CD14-positive monocyte (primary cell): ENCODE measurements around the gene SYNRG. TPM values are rescaled to one million over a fixed set of nuclear protein-coding genes. Genes with fewer than 3 reads are reported as not detected.

Experiments
- DNase-seq, 3 donors: peaks; one replicate each; pipeline ENCODE4 v3.0.0-alpha.2; 2011 to 2022
- H2AFZ ChIP-seq: 2 replicates; pipeline ENCODE4 v1.6.0; 2012; ENCODE audit warnings: mild to moderate bottlenecking, low read depth, low read length, inconsistent platforms; ENCODE audit not compliant: insufficient read depth, poor library complexity, severe bottlenecking
- H3K27ac ChIP-seq, 2 donors: 1 replicate in 1 of 2; 2 replicates in 1 of 2; pipeline ENCODE4 v1.5.1; 2012 to 2013; ENCODE audit warnings: low read length in 2 of 2, control low read depth in 1 of 2, inconsistent platforms in 1 of 2, low read depth in 1 of 2, mild to moderate bottlenecking in 1 of 2
- H3K27me3 ChIP-seq, 2 donors: one replicate each; pipeline versions ENCODE4 v1.6.0 to v1.6.1; 2011 to 2013; ENCODE audit warnings: low read length in 2 of 2; ENCODE audit not compliant: control insufficient read depth in 2 of 2, insufficient read depth in 2 of 2
- H3K36me3 ChIP-seq, 2 donors: replicated peaks in 1 of 2; 1 replicate in 1 of 2; 2 replicates in 1 of 2; pipeline versions ENCODE4 v1.5.1 to v1.6.1; 2012 to 2013; ENCODE audit warnings: low read length in 2 of 2, control low read depth in 1 of 2, inconsistent platforms in 1 of 2, mild to moderate bottlenecking in 1 of 2; ENCODE audit not compliant: insufficient read depth in 2 of 2, control insufficient read depth in 1 of 2
- H3K4me1 ChIP-seq, 2 donors: 1 replicate in 1 of 2; 2 replicates in 1 of 2; pipeline versions ENCODE4 v1.5.1 to v1.6.1; 2012 to 2013; ENCODE audit warnings: low read length in 2 of 2, control low read depth in 1 of 2, inconsistent platforms in 1 of 2, mild to moderate bottlenecking in 1 of 2, moderate library complexity in 1 of 2; ENCODE audit not compliant: insufficient read depth in 2 of 2, control insufficient read depth in 1 of 2
- H3K4me2 ChIP-seq: replicated peaks from 2 replicates; pipeline ENCODE3; 2012; ENCODE audit warnings: low read length, moderate library complexity, mild to moderate bottlenecking; ENCODE audit not compliant: poor library complexity, severe bottlenecking; ENCODE audit errors: extremely low read depth
- H3K4me3 ChIP-seq, 3 experiments: fragments of 200-600 bp in 1 of 3; sonication (generic) in 1 of 3; replicated peaks in 1 of 3; 1 replicate in 2 of 3; 2 replicates in 1 of 3; pipeline ENCODE4 v1.5.1; 2011 to 2013; ENCODE audit warnings: low read length in 3 of 3, mild to moderate bottlenecking in 3 of 3, control low read depth in 2 of 3, low read depth in 2 of 3, inconsistent platforms in 1 of 3, moderate library complexity in 1 of 3
- H3K79me2 ChIP-seq: 2 replicates; pipeline ENCODE4 v1.6.0; 2012; ENCODE audit warnings: mild to moderate bottlenecking, control low read depth, inconsistent platforms, low read length, moderate library complexity; ENCODE audit not compliant: insufficient read depth
- H3K9ac ChIP-seq: 2 replicates; pipeline ENCODE4 v1.6.0; 2017; ENCODE audit warnings: low read length, mild to moderate bottlenecking; ENCODE audit not compliant: insufficient read depth, poor library complexity, severe bottlenecking
- H3K9me3 ChIP-seq, 2 donors: replicated peaks in 1 of 2; 1 replicate in 1 of 2; 2 replicates in 1 of 2; pipeline versions ENCODE4 v1.5.1 to v1.6.1; 2012 to 2013; ENCODE audit warnings: low read length in 2 of 2, control low read depth in 1 of 2; ENCODE audit not compliant: control insufficient read depth in 1 of 2, insufficient read depth in 1 of 2
- H4K20me1 ChIP-seq: 2 replicates; pipeline ENCODE4 v1.6.0; 2012; ENCODE audit warnings: mild to moderate bottlenecking, low read length, control low read depth, moderate library complexity; ENCODE audit not compliant: insufficient read depth
- H3K27ac Mint-ChIP-seq, 7 donors: one replicate each; pipeline ENCODE4 v1.8.0; 2020; ENCODE audit warnings: mild to moderate bottlenecking in 7 of 7, mixed read lengths in 7 of 7, moderate library complexity in 6 of 7, inconsistent platforms in 2 of 7
- H3K27me3 Mint-ChIP-seq, 3 donors: one replicate each; pipeline ENCODE4 v1.8.0; 2021 to 2022; ENCODE audit warnings: low read depth in 3 of 3, mild to moderate bottlenecking in 3 of 3, mixed read lengths in 3 of 3, moderate library complexity in 3 of 3, inconsistent platforms in 1 of 3
- H3K36me3 Mint-ChIP-seq, 2 donors: one replicate each; pipeline ENCODE4 v1.8.0; 2020; ENCODE audit warnings: mixed read lengths in 2 of 2, inconsistent platforms in 1 of 2, mild to moderate bottlenecking in 1 of 2
- H3K4me1 Mint-ChIP-seq: one replicate; pipeline ENCODE4 v1.8.0; 2020; ENCODE audit warnings: mild to moderate bottlenecking, mixed read lengths
- H3K4me3 Mint-ChIP-seq, 2 donors: one replicate each; pipeline ENCODE4 v1.8.0; 2020; ENCODE audit warnings: mild to moderate bottlenecking in 2 of 2, mixed read lengths in 2 of 2, moderate library complexity in 1 of 2
- H3K9me3 Mint-ChIP-seq, 7 donors: one replicate each; pipeline ENCODE4 v1.8.0; 2020 to 2022; ENCODE audit warnings: mixed read lengths in 7 of 7, mild to moderate bottlenecking in 6 of 7, moderate library complexity in 6 of 7, inconsistent platforms in 2 of 7
- CTCF ChIP-seq: fragments of 200-600 bp; IDR thresholded peaks from one replicate; pipeline ENCODE4 v1.8.0; 2022; ENCODE audit warnings: antibody characterized with exemption, mild to moderate bottlenecking
- WGBS: methylation state at CpG from one replicate; pipeline ENCODE4 v1.1.5; 2013; ENCODE audit warnings: missing lambda C conversion rate; ENCODE audit not compliant: insufficient coverage; 5-methylcytosine and 5-hydroxymethylcytosine counted together
- intact Hi-C, 2 donors: fragments of 100-400 bp; cut with micrococcal nuclease; formaldehyde crosslinking; loops; one replicate each; pipeline versions ENCODE4 v1.15.0 to v1.15.1; 2023
- polyA plus RNA-seq, 3 donors: library from polyadenylated mRNA; depleted of rRNA in 1 of 3; unstranded in 2 of 3; stranded (reverse) in 1 of 3; fragments of 300-500 nt in 2 of 3; fragments of >200 nt in 1 of 3; fragmentation: Illumina TruSeq in 2 of 3; gene quantifications; 1 replicate in 2 of 3; 2 replicates in 1 of 3; pipeline ENCODE4 v1.2.3, GENCODE V29; 2012 to 2021

SYNRG gene
- polyA plus RNA-seq, 3 donors = 13.1 to 17.5 (median 16.9) TPM

DNA sequence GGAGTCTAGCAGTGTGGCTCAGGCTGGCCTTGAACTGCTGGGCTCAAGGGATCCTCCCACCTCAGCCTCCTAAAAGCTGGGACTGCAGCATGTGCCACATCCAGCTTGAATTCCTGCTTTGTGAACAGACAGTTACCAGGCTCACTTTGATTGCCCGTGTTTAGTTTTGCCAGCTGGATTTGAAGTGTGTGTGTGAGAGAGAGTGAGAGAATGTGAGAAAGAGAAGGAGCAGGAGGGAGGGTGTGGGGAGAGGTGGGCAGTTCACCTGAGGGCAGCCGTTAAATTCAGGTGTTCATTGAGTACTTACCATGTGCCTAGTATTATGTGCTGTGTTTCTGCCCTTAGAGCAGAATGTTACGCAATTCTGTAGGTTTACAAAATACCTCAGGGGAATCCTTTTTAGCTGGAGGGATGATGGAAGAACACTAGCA, 114.8 kb downstream of the SYNRG start:
- no peak overlapping the region for H3K4me2 ChIP-seq
- peaks cover 0 to 19% of the 10 kb centered on the region in 2 donors for H3K27me3 ChIP-seq
- peaks cover 8 to 18% of the 10 kb centered on the region in 2 donors for H3K4me1 ChIP-seq
- H3K27ac ChIP-seq = no peak overlapping the region
- peaks cover 0 to 5% (median 0%) of the 10 kb centered on the region in 7 donors for H3K9me3 Mint-ChIP-seq
- no peak overlapping the region for H3K9ac ChIP-seq
- no peak overlapping the region for H2AFZ ChIP-seq
- TF ChIP-seq CTCF = no peak
- no peak overlapping the region for H3K4me3 ChIP-seq
- no peaks in the 10 kb centered on the region for H4K20me1 ChIP-seq
- H3K4me3 Mint-ChIP-seq = no peak overlapping the region
- intact Hi-C loops = no loop called here
- H3K36me3 Mint-ChIP-seq = peaks cover 0 to 4% of the 10 kb centered on the region in 2 donors
- no peak for DNase-seq
- H3K79me2 ChIP-seq = no peaks in the 10 kb centered on the region
- H3K9me3 ChIP-seq = no peaks in the 10 kb centered on the region
- peaks cover 17% of the 10 kb centered on the region for H3K4me1 Mint-ChIP-seq
- 100% methylated on average over 2 of the region's 3 CpGs for WGBS
- H3K27me3 Mint-ChIP-seq = peaks cover 11 to 16% (median 12%) of the 10 kb centered on the region in 3 donors
- H3K36me3 ChIP-seq = no peaks in the 10 kb centered on the region
- no peak overlapping the region for H3K27ac Mint-ChIP-seq

DNA sequence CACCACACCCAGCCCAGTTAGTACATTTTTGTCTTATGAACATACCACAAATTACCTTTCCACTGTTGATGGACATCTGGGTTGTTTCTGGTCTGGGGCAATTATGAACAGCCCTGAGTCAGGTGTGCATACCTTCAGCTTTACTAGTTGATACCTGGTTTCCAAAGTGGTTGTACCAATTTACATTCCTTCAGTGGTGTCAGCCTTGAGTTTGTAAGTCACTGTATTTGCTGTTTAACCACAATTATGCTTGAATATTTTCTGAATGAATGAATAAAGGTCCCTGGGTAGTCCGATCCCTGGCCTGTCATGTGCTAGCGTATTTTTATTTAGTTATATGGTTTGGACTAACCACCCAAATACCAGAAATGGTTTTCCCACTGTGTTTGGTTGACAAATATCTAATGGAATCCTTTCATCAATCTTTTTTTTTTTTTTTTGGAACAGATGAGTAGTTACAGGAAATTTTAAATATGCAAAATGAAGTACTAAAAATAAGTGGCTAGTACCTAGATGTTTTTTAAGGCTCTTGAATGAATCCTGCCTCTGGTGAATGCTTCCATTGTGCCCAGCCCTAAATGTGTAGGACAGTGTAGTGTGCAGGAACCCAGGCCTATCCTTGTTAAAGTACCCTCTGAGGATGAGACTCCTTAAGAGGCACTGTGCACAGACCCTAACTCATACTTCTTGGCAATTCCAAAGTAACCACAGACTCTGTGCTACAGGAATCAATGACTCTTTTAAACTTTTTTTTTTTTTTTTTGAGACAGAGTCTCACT, 115.8 kb downstream of the SYNRG start:
- Histone ChIP-seq H3K27me3 (peaks cover 0 to 29% of the 10 kb centered on the region in 2 donors), H3K27ac (no peak overlapping the region), H3K9me3 (no peaks in the 10 kb centered on the region), H3K9ac (no peak overlapping the region), H3K4me2 (no peak overlapping the region), H3K4me1 (peaks cover 17 to 28% of the 10 kb centered on the region in 2 donors), H3K36me3 (no peaks in the 10 kb centered on the region), H3K79me2 (no peaks in the 10 kb centered on the region), H3K4me3 (no peak overlapping the region), H2AFZ (no peak overlapping the region), H4K20me1 (no peaks in the 10 kb centered on the region)
- TF ChIP-seq CTCF = no peak
- intact Hi-C loops = no loop called here
- Mint-ChIP-seq H3K36me3 (peaks cover 0 to 4% of the 10 kb centered on the region in 2 donors), H3K27ac (no peak overlapping the region), H3K27me3 (peaks cover 21 to 26% (median 21%) of the 10 kb centered on the region in 3 donors), H3K9me3 (peaks cover 0 to 5% (median 0%) of the 10 kb centered on the region in 7 donors), H3K4me3 (no peak overlapping the region), H3K4me1 (peaks cover 25% of the 10 kb centered on the region)
- WGBS = no CpG with 5 or more reads among the region's 2 CpGs
- no peak for DNase-seq
